ENCODE data around the gene HMG20B.

HMG20B gene

DNA sequence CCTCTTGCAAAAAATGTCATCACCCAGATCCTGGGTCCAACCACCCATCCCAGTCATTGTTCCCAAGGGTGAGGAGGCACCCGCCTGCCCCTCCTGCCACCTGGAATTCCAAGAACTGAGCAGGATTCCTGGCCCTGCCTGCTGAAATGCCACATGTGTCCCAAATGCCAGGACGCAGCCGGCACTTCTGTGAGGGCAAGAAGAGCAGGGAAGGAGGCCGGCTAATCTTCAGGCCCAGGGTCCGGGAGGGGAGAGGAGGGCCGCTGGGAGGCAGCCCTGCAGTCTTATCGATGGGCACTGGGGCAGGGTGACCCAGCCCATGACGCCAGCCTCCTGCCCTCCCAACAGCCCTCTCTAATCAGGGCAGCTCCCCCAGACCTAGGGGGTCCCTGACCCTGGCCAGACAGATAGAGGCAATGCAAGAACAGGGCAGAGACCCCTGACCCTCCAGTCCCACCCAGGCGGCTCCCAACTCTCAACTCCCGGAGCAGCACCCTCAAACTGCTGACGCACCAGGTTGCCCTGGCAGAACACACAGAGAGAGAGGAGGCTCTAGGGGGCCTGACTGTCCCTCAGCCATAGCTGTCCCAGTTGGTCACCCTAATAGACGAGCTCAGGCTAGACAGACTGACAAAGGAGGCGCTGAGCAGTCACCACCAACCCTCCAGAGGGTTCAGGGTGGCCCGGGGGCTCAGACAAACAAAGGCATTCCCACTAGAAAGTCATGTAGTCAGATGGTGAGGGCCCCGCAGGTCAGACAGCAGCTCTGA is 16.9 kb upstream of the HMG20B start:
- Histone ChIP-seq H3K4me1 (ENCODE audit: control insufficient read depth in 1 of 2, insufficient read depth in 1 of 2, low read depth in 1 of 2, low read length in 1 of 2) (peaks cover 51 to 56% of the 10 kb centered on the region in 2 experiments), H3K27ac (peak overlapping the region; percentile 91), H3K4me3 (ENCODE audit: low read depth in 1 of 2, low read length in 1 of 2) (peak overlapping the region; percentile 74), H3K36me3 (no peaks in the 10 kb centered on the region), H3K9me3 (no peaks in the 10 kb centered on the region), H3K27me3 (no peaks in the 10 kb centered on the region)
- TF ChIP-seq, protein P1, sequence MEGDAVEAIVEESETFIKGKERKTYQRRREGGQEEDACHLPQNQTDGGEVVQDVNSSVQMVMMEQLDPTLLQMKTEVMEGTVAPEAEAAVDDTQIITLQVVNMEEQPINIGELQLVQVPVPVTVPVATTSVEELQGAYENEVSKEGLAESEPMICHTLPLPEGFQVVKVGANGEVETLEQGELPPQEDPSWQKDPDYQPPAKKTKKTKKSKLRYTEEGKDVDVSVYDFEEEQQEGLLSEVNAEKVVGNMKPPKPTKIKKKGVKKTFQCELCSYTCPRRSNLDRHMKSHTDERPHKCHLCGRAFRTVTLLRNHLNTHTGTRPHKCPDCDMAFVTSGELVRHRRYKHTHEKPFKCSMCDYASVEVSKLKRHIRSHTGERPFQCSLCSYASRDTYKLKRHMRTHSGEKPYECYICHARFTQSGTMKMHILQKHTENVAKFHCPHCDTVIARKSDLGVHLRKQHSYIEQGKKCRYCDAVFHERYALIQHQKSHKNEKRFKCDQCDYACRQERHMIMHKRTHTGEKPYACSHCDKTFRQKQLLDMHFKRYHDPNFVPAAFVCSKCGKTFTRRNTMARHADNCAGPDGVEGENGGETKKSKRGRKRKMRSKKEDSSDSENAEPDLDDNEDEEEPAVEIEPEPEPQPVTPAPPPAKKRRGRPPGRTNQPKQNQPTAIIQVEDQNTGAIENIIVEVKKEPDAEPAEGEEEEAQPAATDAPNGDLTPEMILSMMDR (IDR thresholded peaks at IDR 0.05) = no peak

DNA sequence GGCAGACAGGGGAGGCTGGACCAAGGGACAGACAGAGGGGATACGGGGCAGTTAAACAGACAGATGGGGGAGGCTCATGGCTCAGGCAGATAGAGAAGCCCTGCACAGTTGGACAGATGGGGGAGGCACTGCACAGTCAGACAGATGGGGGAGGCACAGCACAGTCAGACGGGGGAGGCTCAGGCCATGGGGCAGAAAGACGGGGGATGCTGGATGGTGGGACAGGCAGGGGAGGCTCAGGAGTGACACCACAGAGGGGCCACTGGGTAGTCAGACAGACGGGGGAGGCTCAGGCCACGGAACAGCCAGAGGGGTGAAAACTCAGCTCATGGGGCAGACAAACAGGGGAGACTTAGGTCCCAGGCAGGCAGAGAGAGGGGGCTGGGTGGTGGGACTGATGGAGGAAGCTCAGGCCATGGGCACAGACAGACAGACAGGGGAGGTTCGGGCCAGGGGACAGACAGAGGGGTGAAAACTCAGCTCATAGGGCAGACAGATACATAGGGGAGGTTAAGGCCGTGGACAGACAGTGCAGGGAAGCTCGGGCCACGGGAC is 16.2 kb upstream of the HMG20B start:
- peaks cover 51 to 56% of the 10 kb centered on the region in 2 experiments for H3K4me1 ChIP-seq (ENCODE audit: control insufficient read depth in 1 of 2, insufficient read depth in 1 of 2, low read depth in 1 of 2, low read length in 1 of 2)
- TF ChIP-seq, protein P1 (IDR thresholded peaks at IDR 0.05) = no peak

DNA sequence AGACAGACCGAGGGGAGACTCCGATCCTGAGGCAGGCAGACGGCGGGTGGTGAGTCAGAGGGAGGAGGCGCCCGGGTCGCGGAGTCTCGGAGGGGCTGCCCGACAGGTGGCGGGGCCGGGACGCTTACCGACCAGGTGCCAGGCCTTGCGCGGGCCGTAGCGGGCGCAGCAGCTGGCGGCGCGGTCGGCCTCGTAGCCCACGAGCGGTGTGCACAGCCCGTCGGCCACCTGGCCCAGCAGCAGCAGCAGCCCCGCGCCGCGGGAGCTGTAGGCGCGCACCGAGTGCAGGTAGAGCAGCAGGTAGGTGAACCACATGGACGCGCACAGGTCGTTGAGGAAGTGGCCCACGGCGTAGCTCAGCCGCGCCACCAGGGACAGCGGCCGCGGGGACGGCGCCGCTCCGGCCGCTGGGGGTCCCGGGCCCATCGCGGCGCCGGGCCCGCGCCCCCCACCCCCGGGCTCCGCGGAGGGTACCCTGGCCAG is 15.7 kb upstream of the HMG20B start:
- Histone ChIP-seq H3K36me3 (no peaks in the 10 kb centered on the region), H3K27me3 (no peaks in the 10 kb centered on the region), H3K4me3 (ENCODE audit: low read depth in 1 of 2, low read length in 1 of 2) (peak overlapping the region; percentile 74), H3K4me1 (ENCODE audit: control insufficient read depth in 1 of 2, insufficient read depth in 1 of 2, low read depth in 1 of 2, low read length in 1 of 2) (peaks cover 51 to 56% of the 10 kb centered on the region in 2 experiments), H3K9me3 (no peaks in the 10 kb centered on the region), H3K27ac (peak overlapping the region; percentile 91)
- TF ChIP-seq, protein P1 (IDR thresholded peaks at IDR 0.05) = peak; percentile 36

More for the DNA sequence above, 16.2 kb upstream of the HMG20B start:
- H3K9me3 ChIP-seq = no peaks in the 10 kb centered on the region
- peak overlapping the region; percentile 74 for H3K4me3 ChIP-seq (ENCODE audit: low read depth in 1 of 2, low read length in 1 of 2)
- H3K27me3 ChIP-seq = no peaks in the 10 kb centered on the region
- no peaks in the 10 kb centered on the region for H3K36me3 ChIP-seq
- H3K27ac ChIP-seq = peak overlapping the region; percentile 91

DNA sequence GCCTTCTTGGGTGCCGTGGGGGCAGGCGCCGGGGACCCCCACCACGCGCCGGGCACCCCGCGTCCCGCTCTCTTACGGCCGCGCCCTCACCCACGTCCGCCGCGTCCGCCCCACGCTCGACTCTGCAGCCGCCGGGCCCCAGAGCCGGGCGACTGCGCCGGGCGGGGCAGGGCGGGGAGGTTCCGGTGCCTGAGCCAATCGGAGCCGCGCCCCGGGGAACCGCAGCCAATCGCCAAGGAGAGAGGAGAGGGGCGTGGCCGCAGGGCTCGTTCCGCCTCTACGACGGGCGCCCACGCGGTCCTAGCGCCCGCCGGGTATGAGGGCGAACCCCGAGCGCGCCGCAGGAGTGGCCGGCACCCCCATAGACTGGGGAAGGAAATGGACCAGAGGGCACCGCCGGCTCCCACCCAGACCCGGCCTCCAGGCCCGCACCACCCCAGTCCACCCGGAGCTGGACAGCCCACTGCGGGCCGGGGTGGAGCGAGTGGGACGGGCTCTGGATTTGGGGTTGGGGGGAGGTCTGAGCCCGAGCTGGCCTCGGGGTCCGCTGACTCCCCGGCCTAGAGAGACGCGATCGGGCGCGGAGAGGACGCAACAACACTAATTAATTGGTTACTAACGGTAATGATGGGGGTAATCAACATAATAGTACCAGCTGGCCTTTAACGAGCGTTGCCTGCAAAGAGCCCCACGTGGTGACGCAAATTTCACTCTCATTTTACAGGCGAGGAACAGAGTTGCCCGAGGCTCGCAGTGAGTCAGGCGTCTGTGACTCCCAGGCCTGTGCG is 15.1 kb upstream of the HMG20B start, which contains the start of gene MFSD12:
Gene MFSD12, minus strand, starts transcription at position 126 of the 788 bp plus-strand sequence. CDS start 183 bp downstream, outside the sequence.
- Histone ChIP-seq H3K4me1 (ENCODE audit: control insufficient read depth in 1 of 2, insufficient read depth in 1 of 2, low read depth in 1 of 2, low read length in 1 of 2) (peaks cover 49 to 53% of the 10 kb centered on the region in 2 experiments), H3K9me3 (no peaks in the 10 kb centered on the region), H3K4me3 (ENCODE audit: low read depth in 1 of 2, low read length in 1 of 2) (peak within 1 kb of the TSS; percentile 74), H3K27ac (peak within 1 kb of the TSS; percentile 91), H3K36me3 (no peaks in the 10 kb centered on the region), H3K27me3 (no peaks in the 10 kb centered on the region)
- TF ChIP-seq, protein P1 (IDR thresholded peaks at IDR 0.05) = no peak

DNA sequence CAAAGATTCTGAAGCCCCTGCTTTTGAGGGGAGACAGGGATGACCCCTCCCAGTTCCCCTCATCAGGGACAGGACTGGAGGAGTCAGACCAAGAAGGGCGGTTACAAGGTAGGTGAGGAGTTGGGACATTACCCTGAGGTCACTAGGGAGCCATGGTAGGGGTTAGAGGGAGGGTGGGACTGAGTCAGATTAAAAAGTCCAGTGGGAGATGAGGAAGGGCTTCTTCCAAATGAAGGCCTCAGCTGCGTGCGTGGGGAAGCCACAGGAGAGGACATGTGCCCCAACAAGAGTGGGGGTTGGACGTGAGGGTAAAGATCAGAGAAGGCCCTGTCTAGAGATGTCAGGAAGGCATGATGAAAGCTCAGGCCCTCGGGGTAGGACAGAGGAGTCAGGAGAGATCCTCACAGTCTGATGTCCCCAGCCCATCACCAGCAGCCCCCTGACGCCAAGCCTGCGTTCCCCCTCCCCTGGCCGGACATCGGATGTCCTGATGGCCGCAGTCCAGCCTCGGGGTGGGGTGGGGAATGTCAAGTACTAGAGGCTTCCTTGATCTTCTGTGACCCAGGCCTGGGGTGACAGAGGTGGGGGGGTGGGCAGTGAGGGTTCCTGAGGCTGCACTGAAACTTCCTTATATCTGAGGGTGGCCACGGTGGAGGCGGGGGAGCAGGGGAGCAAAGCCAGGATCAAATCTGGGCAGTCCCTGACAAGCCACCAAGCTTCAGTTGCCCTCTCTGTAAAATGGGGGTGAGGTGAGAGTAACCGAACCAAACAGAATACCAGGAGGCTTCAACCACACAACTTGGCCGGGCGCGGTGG is 8.8 kb upstream of the HMG20B start:
- no peak overlapping the region for H3K4me3 ChIP-seq (ENCODE audit: low read depth in 1 of 2, low read length in 1 of 2)
- TF ChIP-seq, protein P1 (IDR thresholded peaks at IDR 0.05) = no peak
- H3K27me3 ChIP-seq = no peaks in the 10 kb centered on the region
- no peaks in the 10 kb centered on the region for H3K9me3 ChIP-seq
- H3K4me1 ChIP-seq (ENCODE audit: control insufficient read depth in 1 of 2, insufficient read depth in 1 of 2, low read depth in 1 of 2, low read length in 1 of 2) = no peaks in the 10 kb centered on the region
- no peaks in the 10 kb centered on the region for H3K36me3 ChIP-seq
- no peak overlapping the region for H3K27ac ChIP-seq

All from neutrophil (primary cell).